ENCODE data around the gene PDE11A.

The PDE11A gene

GRCh38 chr2:177688844-177689243, 383.7 kb downstream of the PDE11A start:
- Histone ChIP-seq H3K9me2 (replicated peaks; ENCODE audit: insufficient read depth, low read length) (no peaks in the 10 kb centered on the region), H3K9ac (ENCODE audit: low read length) (no peak overlapping the region), H3K4me2 (ENCODE audit: low read depth, low read length, poor library complexity, severe bottlenecking) (no peak overlapping the region), H4K20me1 (ENCODE audit: low read depth, low read length) (no peaks in the 10 kb centered on the region), H3K27ac (ENCODE audit: low read depth, low read length) (no peak overlapping the region), H3K36me3 (ENCODE audit: low read length) (no peaks in the 10 kb centered on the region), H3K4me3 (ENCODE audit: insufficient read depth, low read length, poor library complexity, severe bottlenecking) (no peak overlapping the region), H3K27me3 (ENCODE audit: low read length) (no peaks in the 10 kb centered on the region), H3K79me2 (ENCODE audit: insufficient read depth, low read length) (no peaks in the 10 kb centered on the region), H3K9me3 (ENCODE audit: insufficient read depth, low read length) (no peaks in the 10 kb centered on the region), H2AFZ (ENCODE audit: low read depth, low read length, severe bottlenecking) (no peak overlapping the region), H3F3A (ENCODE audit: insufficient read depth) (no peaks in the 10 kb centered on the region)
- TF ChIP-seq, protein P1, sequence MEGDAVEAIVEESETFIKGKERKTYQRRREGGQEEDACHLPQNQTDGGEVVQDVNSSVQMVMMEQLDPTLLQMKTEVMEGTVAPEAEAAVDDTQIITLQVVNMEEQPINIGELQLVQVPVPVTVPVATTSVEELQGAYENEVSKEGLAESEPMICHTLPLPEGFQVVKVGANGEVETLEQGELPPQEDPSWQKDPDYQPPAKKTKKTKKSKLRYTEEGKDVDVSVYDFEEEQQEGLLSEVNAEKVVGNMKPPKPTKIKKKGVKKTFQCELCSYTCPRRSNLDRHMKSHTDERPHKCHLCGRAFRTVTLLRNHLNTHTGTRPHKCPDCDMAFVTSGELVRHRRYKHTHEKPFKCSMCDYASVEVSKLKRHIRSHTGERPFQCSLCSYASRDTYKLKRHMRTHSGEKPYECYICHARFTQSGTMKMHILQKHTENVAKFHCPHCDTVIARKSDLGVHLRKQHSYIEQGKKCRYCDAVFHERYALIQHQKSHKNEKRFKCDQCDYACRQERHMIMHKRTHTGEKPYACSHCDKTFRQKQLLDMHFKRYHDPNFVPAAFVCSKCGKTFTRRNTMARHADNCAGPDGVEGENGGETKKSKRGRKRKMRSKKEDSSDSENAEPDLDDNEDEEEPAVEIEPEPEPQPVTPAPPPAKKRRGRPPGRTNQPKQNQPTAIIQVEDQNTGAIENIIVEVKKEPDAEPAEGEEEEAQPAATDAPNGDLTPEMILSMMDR (IDR thresholded peaks at IDR 0.05; ENCODE audit: insufficient read depth, low read length, poor library complexity, severe bottlenecking), result no peak
- no peak for TF ChIP-seq EZH2phosphoT487 (conservative IDR thresholded peaks at IDR 0.05; ENCODE audit: low read length)

GRCh38 chr2:177683661-177684069, 388.9 kb downstream of the PDE11A start:
- Histone ChIP-seq H3K36me3 (ENCODE audit: low read length) (no peaks in the 10 kb centered on the region), H3F3A (ENCODE audit: insufficient read depth) (no peaks in the 10 kb centered on the region), H3K9ac (ENCODE audit: low read length) (no peak overlapping the region), H3K9me2 (replicated peaks; ENCODE audit: insufficient read depth, low read length) (no peaks in the 10 kb centered on the region), H3K27me3 (ENCODE audit: low read length) (no peaks in the 10 kb centered on the region), H3K79me2 (ENCODE audit: insufficient read depth, low read length) (no peaks in the 10 kb centered on the region), H2AFZ (ENCODE audit: low read depth, low read length, severe bottlenecking) (no peak overlapping the region), H3K4me3 (ENCODE audit: insufficient read depth, low read length, poor library complexity, severe bottlenecking) (no peak overlapping the region), H3K27ac (ENCODE audit: low read depth, low read length) (no peak overlapping the region), H3K9me3 (ENCODE audit: insufficient read depth, low read length) (no peaks in the 10 kb centered on the region), H3K4me2 (ENCODE audit: low read depth, low read length, poor library complexity, severe bottlenecking) (no peak overlapping the region), H4K20me1 (ENCODE audit: low read depth, low read length) (no peaks in the 10 kb centered on the region)
- TF ChIP-seq EZH2phosphoT487 (conservative IDR thresholded peaks at IDR 0.05; ENCODE audit: low read length), result no peak
- TF ChIP-seq, protein P1 (IDR thresholded peaks at IDR 0.05; ENCODE audit: insufficient read depth, low read length, poor library complexity, severe bottlenecking), result no peak

GRCh38 chr2:177682836-177683660, 389.5 kb downstream of the PDE11A start:
- Histone ChIP-seq H3K27ac (ENCODE audit: low read depth, low read length) (no peak overlapping the region), H4K20me1 (ENCODE audit: low read depth, low read length) (no peaks in the 10 kb centered on the region), H3K9me3 (ENCODE audit: insufficient read depth, low read length) (no peaks in the 10 kb centered on the region), H3K9ac (ENCODE audit: low read length) (no peak overlapping the region), H3K9me2 (replicated peaks; ENCODE audit: insufficient read depth, low read length) (no peaks in the 10 kb centered on the region), H3K4me3 (ENCODE audit: insufficient read depth, low read length, poor library complexity, severe bottlenecking) (no peak overlapping the region), H3K27me3 (ENCODE audit: low read length) (no peaks in the 10 kb centered on the region), H3K4me2 (ENCODE audit: low read depth, low read length, poor library complexity, severe bottlenecking) (no peak overlapping the region), H3F3A (ENCODE audit: insufficient read depth) (no peaks in the 10 kb centered on the region), H2AFZ (ENCODE audit: low read depth, low read length, severe bottlenecking) (no peak overlapping the region), H3K36me3 (ENCODE audit: low read length) (no peaks in the 10 kb centered on the region), H3K79me2 (ENCODE audit: insufficient read depth, low read length) (no peaks in the 10 kb centered on the region)
- TF ChIP-seq, protein P1 (IDR thresholded peaks at IDR 0.05; ENCODE audit: insufficient read depth, low read length, poor library complexity, severe bottlenecking), result no peak
- no peak for TF ChIP-seq EZH2phosphoT487 (conservative IDR thresholded peaks at IDR 0.05; ENCODE audit: low read length)

Data from SU-DHL-6 (cell line).